ENCODE data around the gene KPTN.

Gene KPTN

GRCh38 chr19:47464675-47465419 lies 19.2 kb downstream of the KPTN start:
- no peak for FAIRE-seq

GRCh38 chr19:47461876-47462275 lies 22.1 kb downstream of the KPTN start:
- no peak for FAIRE-seq

GRCh38 chr19:47459477-47459876 lies 24.5 kb downstream of the KPTN start:
- no peak for FAIRE-seq

- no peak for FAIRE-seq
These were observed 25.3 kb downstream of the KPTN start for GRCh38 chr19:47458672-47459071.

- no peak for FAIRE-seq
These were observed 27.1 kb downstream of the KPTN start for GRCh38 chr19:47456721-47457474.

GRCh38 chr19:47450478-47450877 lies 33.5 kb downstream of the KPTN start:
- no peak for FAIRE-seq

- no peak for FAIRE-seq
These were observed 35.7 kb downstream of the KPTN start for GRCh38 chr19:47448360-47448727.

GRCh38 chr19:47447470-47448359 lies 36.3 kb downstream of the KPTN start:
- FAIRE-seq = no peak

- no peak for FAIRE-seq
These were observed 37.2 kb downstream of the KPTN start for GRCh38 chr19:47446534-47447469.

- no peak for FAIRE-seq
These were observed 38.0 kb downstream of the KPTN start for GRCh38 chr19:47445937-47446402.

GRCh38 chr19:47445527-47445926 lies 38.5 kb downstream of the KPTN start:
- FAIRE-seq = no peak

- FAIRE-seq = no peak
These were observed 39.6 kb downstream of the KPTN start for GRCh38 chr19:47444388-47444821.

- no peak for FAIRE-seq
These were observed 40.7 kb downstream of the KPTN start for GRCh38 chr19:47443331-47443730.

- no peak for FAIRE-seq
These were observed 45.2 kb downstream of the KPTN start for GRCh38 chr19:47438793-47439220.

GRCh38 chr19:47437500-47437899 lies 46.5 kb downstream of the KPTN start:
- FAIRE-seq = no peak

GRCh38 chr19:47436712-47437401 lies 47.2 kb downstream of the KPTN start:
- FAIRE-seq = peak; percentile 74

- no peak for FAIRE-seq
These were observed 48.1 kb downstream of the KPTN start for GRCh38 chr19:47435883-47436417.

- no peak for FAIRE-seq
These were observed 48.8 kb downstream of the KPTN start for GRCh38 chr19:47435196-47435595.

- FAIRE-seq = no peak
These were observed 49.9 kb downstream of the KPTN start for GRCh38 chr19:47434088-47434487.

- no peak for FAIRE-seq
These were observed 50.9 kb downstream of the KPTN start for GRCh38 chr19:47433121-47433520.

- no peak for FAIRE-seq
These were observed 51.5 kb downstream of the KPTN start for GRCh38 chr19:47432499-47432898.

Measured in G401.6 (cell line).